HG03045 (cell line): ENCODE measurements around the gene GMIP.

Experiments
- ATAC-seq: cut with Tn5 transposase; IDR thresholded peaks from one replicate; pipeline ENCODE4 v1.9.1; 2021; ENCODE audit warnings: mild to moderate bottlenecking, moderate library complexity; ENCODE audit not compliant: unreplicated experiment

The GMIP gene

DNA sequence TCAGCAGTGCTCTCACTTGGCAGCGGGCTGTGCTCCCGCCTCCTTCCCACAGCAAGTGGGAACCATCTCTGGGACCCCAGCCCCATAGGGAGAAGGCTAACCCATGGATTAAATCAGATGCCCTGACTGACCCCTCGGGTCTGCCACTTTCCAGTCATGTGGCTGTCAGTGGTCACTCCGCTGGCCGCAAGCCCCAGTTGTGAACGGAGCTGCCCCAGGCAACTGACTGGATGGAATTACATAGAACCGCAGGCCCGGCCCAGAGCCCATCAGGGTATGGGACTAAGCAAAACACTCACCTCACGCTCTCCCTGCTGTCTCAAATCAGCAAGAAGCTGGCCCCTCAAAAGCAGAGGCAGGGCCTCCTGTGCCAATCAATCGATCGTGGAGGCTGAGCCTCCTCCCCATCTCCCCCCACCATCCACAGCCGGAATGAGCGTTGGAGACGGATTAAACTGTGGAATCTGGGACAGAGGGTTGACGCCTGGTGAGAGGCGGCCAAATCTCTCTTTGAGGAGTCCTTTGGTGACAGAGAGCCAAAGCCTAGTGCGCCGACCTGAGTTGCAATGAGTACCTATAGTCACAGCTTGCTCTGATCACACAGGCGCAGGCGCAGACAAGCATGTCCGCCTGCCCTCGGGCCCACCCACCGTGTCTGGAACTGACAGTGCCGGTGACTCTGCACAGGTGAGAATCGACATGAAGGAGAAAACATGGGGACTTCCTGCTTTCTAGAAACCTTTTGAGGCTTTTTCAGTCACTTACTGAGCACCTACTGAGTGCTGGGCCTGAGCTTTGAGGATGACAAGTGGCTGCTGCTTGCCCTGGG is 63.7 kb downstream of the GMIP start:
- ATAC-seq = no peak
